PC-9 (cell line): ENCODE data around the gene SEPHS2. TPM values are rescaled to one million over a fixed set of nuclear protein-coding genes. Genes with fewer than 3 reads are reported as not detected.

Source experiments
- BruUV-seq: library from RNA; stranded (reverse); fragments of 400-500 nt; replicated peaks from 2 replicates; lab custom pipeline; 2021; lab: Mats Ljungman, UMichigan
- CTCF ChIA-PET: fragments of 300-600 bp; sonication (Branson Sonifier 250); formaldehyde crosslinking; loops from one replicate; lab custom pipeline; 2022; ENCODE audit warnings: antibody characterized with exemption; lab: Charles Lee
- POLR2A ChIA-PET: fragments of 300-600 bp; sonication (Branson Sonifier 250); formaldehyde crosslinking; loops from one replicate; lab custom pipeline; 2022; ENCODE audit warnings: antibody characterized with exemption; ENCODE audit not compliant: unreplicated experiment; lab: Charles Lee
- DNase-seq, 2 experiments: peaks; one replicate each; pipeline versions ENCODE4 v3.0.0 to v3.0.0-alpha.2; 2015 to 2022; ENCODE audit warnings: mixed read lengths in 1 of 2
- H2AFZ ChIP-seq: fragments of 200-600 bp; sonication (generic); 2 replicates; pipeline ENCODE4 v1.8.1; 2017; ENCODE audit warnings: antibody characterized with exemption
- H3F3A ChIP-seq: fragments of 200-600 bp; sonication (generic); 2 replicates; pipeline ENCODE4 v1.8.1; 2017; ENCODE audit warnings: antibody characterized with exemption, mild to moderate bottlenecking, low read depth; ENCODE audit not compliant: insufficient read depth
- H3K27ac ChIP-seq: fragments of 200-600 bp; sonication (generic); 2 replicates; pipeline ENCODE4 v1.6.1; 2016; ENCODE audit warnings: mixed run types
- H3K27me3 ChIP-seq: fragments of 200-600 bp; sonication (generic); 2 replicates; pipeline ENCODE4 v1.6.1; 2016; ENCODE audit warnings: low read depth, mixed run types; ENCODE audit not compliant: insufficient read depth
- H3K36me3 ChIP-seq: fragments of 200-600 bp; sonication (generic); 2 replicates; pipeline ENCODE4 v1.6.1; 2016; ENCODE audit warnings: low read depth, mixed run types
- H3K4me1 ChIP-seq: fragments of 200-600 bp; sonication (generic); replicated peaks from 2 replicates; pipeline ENCODE4 v1.6.1; 2016; ENCODE audit warnings: mixed run types; ENCODE audit not compliant: insufficient read depth
- H3K4me2 ChIP-seq: fragments of 200-600 bp; sonication (generic); 2 replicates; pipeline ENCODE4 v1.6.1; 2017; ENCODE audit warnings: mixed run types
- H3K4me3 ChIP-seq: fragments of 200-600 bp; sonication (generic); 2 replicates; pipeline ENCODE4 v1.6.1; 2016; ENCODE audit warnings: mixed run types
- H3K79me2 ChIP-seq: fragments of 200-600 bp; sonication (generic); 2 replicates; pipeline ENCODE4 v1.6.1; 2017; ENCODE audit warnings: low read depth, mixed run types
- H3K9me2 ChIP-seq: fragments of 200-600 bp; sonication (generic); 2 replicates; pipeline ENCODE4 v1.8.1; 2017; ENCODE audit warnings: mild to moderate bottlenecking; ENCODE audit not compliant: insufficient read depth
- H3K9me3 ChIP-seq: fragments of 200-600 bp; sonication (generic); 2 replicates; pipeline ENCODE4 v1.8.1; 2016; ENCODE audit warnings: low read depth; ENCODE audit not compliant: insufficient read depth
- H4K20me1 ChIP-seq: fragments of 200-600 bp; sonication (generic); 2 replicates; pipeline ENCODE4 v1.8.1; 2017; ENCODE audit not compliant: insufficient read depth
- EZH2 ChIP-seq: fragments of 200-600 bp; sonication (generic); IDR thresholded peaks from 2 replicates; pipeline ENCODE4 v1.8.0; 2017; ENCODE audit warnings: antibody characterized with exemption, low read depth
- intact Hi-C: fragments of 100-400 bp; cut with micrococcal nuclease; formaldehyde crosslinking; loops from one replicate; pipeline ENCODE4 v1.10.0; 2022; ENCODE audit not compliant: unreplicated experiment
- total RNA-seq: library from RNA; stranded (reverse); gene quantifications from 2 replicates; pipeline ENCODE4 v1.2.3, GENCODE V29; 2021
- TF ChIP-seq, protein P1 (sequence below): fragments of 200-600 bp; sonication (generic); conservative IDR thresholded peaks from 2 replicates; pipeline ENCODE4 v1.6.1; 2017; ENCODE audit warnings: mixed run types, antibody characterized with exemption, mild to moderate bottlenecking, moderate library complexity

Gene SEPHS2
- total RNA-seq, 1 experiment from 2014 or later, result 67.2 TPM

DNA sequence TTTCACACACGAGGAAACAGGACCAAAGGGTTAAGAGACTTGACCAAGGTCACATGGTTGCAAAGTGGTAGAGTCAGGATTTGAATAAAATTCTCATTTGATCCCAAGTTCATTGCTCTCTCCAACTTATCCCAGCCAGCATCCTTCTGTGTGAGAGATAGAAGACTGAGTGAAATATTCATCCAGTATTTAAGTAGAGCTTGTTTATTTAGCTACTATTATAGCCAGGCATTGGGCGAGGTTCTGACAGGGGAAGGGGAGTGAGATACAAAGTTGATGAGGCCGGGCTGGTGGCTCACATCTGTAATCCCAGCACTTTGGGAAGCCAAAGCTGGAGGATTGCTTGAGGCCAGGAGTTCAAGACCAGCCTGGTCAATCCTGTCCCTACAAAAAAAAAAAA is 31.3 kb upstream of the SEPHS2 start:
- no peaks in the 10 kb centered on the region for H3K36me3 ChIP-seq
- intact Hi-C loops, result no loop called here
- no peak overlapping the region for H2AFZ ChIP-seq
- ChIA-PET CTCF (no interaction called here), POLR2A (no interaction called here)
- H3K27me3 ChIP-seq, result peaks cover 14% of the 10 kb centered on the region; the same call in 1 of the 2 replicates
- no peak overlapping the region for H3K4me2 ChIP-seq
- H3K79me2 ChIP-seq, result no peaks in the 10 kb centered on the region
- H3F3A ChIP-seq, result no peaks in the 10 kb centered on the region
- no peaks in the 10 kb centered on the region for H4K20me1 ChIP-seq
- no peaks in the 10 kb centered on the region for H3K9me2 ChIP-seq
- no TSS peak for BruUV-seq
- no peaks in the 10 kb centered on the region for H3K9me3 ChIP-seq
- TF ChIP-seq EZH2, result no peak
- TF ChIP-seq, protein P1, sequence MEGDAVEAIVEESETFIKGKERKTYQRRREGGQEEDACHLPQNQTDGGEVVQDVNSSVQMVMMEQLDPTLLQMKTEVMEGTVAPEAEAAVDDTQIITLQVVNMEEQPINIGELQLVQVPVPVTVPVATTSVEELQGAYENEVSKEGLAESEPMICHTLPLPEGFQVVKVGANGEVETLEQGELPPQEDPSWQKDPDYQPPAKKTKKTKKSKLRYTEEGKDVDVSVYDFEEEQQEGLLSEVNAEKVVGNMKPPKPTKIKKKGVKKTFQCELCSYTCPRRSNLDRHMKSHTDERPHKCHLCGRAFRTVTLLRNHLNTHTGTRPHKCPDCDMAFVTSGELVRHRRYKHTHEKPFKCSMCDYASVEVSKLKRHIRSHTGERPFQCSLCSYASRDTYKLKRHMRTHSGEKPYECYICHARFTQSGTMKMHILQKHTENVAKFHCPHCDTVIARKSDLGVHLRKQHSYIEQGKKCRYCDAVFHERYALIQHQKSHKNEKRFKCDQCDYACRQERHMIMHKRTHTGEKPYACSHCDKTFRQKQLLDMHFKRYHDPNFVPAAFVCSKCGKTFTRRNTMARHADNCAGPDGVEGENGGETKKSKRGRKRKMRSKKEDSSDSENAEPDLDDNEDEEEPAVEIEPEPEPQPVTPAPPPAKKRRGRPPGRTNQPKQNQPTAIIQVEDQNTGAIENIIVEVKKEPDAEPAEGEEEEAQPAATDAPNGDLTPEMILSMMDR, result no peak
- no peak overlapping the region for H3K27ac ChIP-seq
- no peak for DNase-seq
- H3K4me1 ChIP-seq, result no peaks in the 10 kb centered on the region
- no peak overlapping the region for H3K4me3 ChIP-seq

- Histone ChIP-seq H4K20me1 (no peaks in the 10 kb centered on the region), H3K27me3 (peaks cover 14% of the 10 kb centered on the region; the same call in 1 of the 2 replicates), H3K79me2 (no peaks in the 10 kb centered on the region), H3K4me2 (no peak overlapping the region), H3K4me1 (no peaks in the 10 kb centered on the region), H3K27ac (no peak overlapping the region), H3F3A (no peaks in the 10 kb centered on the region), H2AFZ (no peak overlapping the region), H3K9me2 (no peaks in the 10 kb centered on the region), H3K9me3 (no peaks in the 10 kb centered on the region), H3K36me3 (no peaks in the 10 kb centered on the region), H3K4me3 (no peak overlapping the region)
- TF ChIP-seq EZH2, result no peak
- TF ChIP-seq, protein P1, result no peak
- no TSS peak for BruUV-seq
- ChIA-PET CTCF (no interaction called here), POLR2A (no interaction called here)
- DNase-seq, result no peak
- intact Hi-C loops, result no loop called here
These were observed 29.0 kb upstream of the SEPHS2 start for GRCh38 chr16:30474684-30475083.

DNA sequence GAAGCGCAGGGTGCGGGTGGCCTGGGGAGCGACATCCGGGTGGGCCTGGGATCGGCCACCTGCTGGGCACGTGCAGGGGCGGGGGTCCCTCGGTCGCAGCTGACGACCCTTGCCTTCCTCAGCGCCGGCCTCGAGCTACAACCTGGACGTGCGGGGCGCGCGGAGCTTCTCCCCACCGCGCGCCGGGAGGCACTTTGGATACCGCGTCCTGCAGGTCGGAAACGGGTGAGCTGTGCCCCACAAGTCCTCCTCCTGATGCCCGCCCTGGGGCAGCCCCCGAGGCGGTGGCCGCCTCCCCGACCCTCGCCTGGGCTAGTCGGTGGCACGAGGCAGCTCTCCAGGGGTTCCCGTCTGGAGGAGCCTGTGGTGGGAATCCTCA is 28.4 kb upstream of the SEPHS2 start:
- no peaks in the 10 kb centered on the region for H3K9me3 ChIP-seq
- 0 out of 2 replicates have a peak, but pooled peaks cover 4% of the 10 kb centered on the region for H3F3A ChIP-seq
- ChIA-PET CTCF (no interaction called here), POLR2A (no interaction called here)
- no peaks in the 10 kb centered on the region; the same call in 1 of the 2 replicates for H3K4me1 ChIP-seq
- H4K20me1 ChIP-seq, result no peaks in the 10 kb centered on the region
- DNase-seq, result no peak
- H3K79me2 ChIP-seq, result no peaks in the 10 kb centered on the region
- H3K27me3 ChIP-seq, result peaks cover 14% of the 10 kb centered on the region; the same call in 1 of the 2 replicates
- no peaks in the 10 kb centered on the region for H3K9me2 ChIP-seq
- H3K27ac ChIP-seq, result no peak overlapping the region
- no peak overlapping the region for H3K4me2 ChIP-seq
- H2AFZ ChIP-seq, result no peak overlapping the region
- intact Hi-C loops, result no loop called here
- H3K4me3 ChIP-seq, result no peak overlapping the region
- BruUV-seq, result no TSS peak
- TF ChIP-seq, protein P1, result no peak
- TF ChIP-seq EZH2, result no peak
- H3K36me3 ChIP-seq, result no peaks in the 10 kb centered on the region
